Calu3 (cell line): Measurements from ENCODE around the gene TSTD2. TPM values are rescaled to one million over a fixed set of nuclear protein-coding genes. Genes with fewer than 3 reads are reported as not detected.

ENCODE experiments used
- BruUV-seq: library from RNA; stranded (reverse); fragments of 400-500 nt; replicated peaks from 2 replicates; lab custom pipeline; 2021; lab: Mats Ljungman, UMichigan
- CTCF ChIA-PET: fragments of 300-600 bp; sonication (Branson Sonifier 250); formaldehyde crosslinking; loops from one replicate; lab custom pipeline; 2022; ENCODE audit warnings: antibody characterized with exemption; lab: Charles Lee
- DNase-seq: peaks from one replicate; pipeline ENCODE4 v3.0.0; 2022
- H3K27ac Mint-ChIP-seq: one replicate; pipeline ENCODE4 v1.8.0; 2022; ENCODE audit warnings: mixed read lengths; ENCODE audit not compliant: unreplicated experiment
- H3K27me3 Mint-ChIP-seq: one replicate; pipeline ENCODE4 v1.8.0; 2022; ENCODE audit warnings: mixed read lengths; ENCODE audit not compliant: unreplicated experiment
- H3K36me3 Mint-ChIP-seq: one replicate; pipeline ENCODE4 v1.8.0; 2022; ENCODE audit warnings: mild to moderate bottlenecking, moderate library complexity, mixed read lengths; ENCODE audit not compliant: insufficient read depth, unreplicated experiment
- H3K4me1 Mint-ChIP-seq: one replicate; pipeline ENCODE4 v1.8.0; 2022; ENCODE audit warnings: mild to moderate bottlenecking, low read depth, mixed read lengths; ENCODE audit not compliant: unreplicated experiment
- H3K4me3 Mint-ChIP-seq: one replicate; pipeline ENCODE4 v1.8.0; 2022; ENCODE audit warnings: mild to moderate bottlenecking, low read depth, moderate library complexity, mixed read lengths; ENCODE audit not compliant: unreplicated experiment
- H3K9me3 Mint-ChIP-seq: one replicate; pipeline ENCODE4 v1.8.0; 2022; ENCODE audit warnings: low read depth, mixed read lengths; ENCODE audit not compliant: unreplicated experiment
- intact Hi-C: fragments of 100-400 bp; cut with micrococcal nuclease; formaldehyde crosslinking; loops from one replicate; pipeline ENCODE4 v1.10.0; 2022; ENCODE audit not compliant: unreplicated experiment
- total RNA-seq: library from RNA; stranded (reverse); gene quantifications from 2 replicates; pipeline ENCODE4 v1.2.3, GENCODE V29; 2022
- TF ChIP-seq, protein P1 (sequence below): fragments of 200-600 bp; IDR thresholded peaks from one replicate; pipeline ENCODE4 v1.8.0; 2022; ENCODE audit warnings: antibody characterized with exemption; ENCODE audit not compliant: unreplicated experiment

TSTD2 gene
- total RNA-seq, 1 experiment from 2014 or later, result 12.6 TPM

DNA sequence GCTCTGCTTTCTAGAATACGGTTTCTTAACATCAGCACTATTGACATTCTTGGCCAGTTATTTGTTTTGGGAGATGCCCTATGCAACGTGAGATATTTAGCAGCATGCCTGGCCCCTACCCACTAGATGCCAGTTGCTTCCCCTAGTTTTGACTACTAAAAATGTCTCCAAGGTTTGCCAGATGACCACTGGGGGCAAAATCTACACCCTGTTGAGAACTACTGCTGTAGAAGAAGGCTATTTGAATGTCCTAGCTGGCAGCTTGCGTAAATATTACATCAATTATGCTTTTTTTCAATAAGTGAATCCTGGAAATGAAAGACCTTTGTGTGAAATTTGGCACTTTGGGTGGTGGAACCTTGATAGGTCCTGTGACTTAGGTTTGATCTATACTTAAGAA is 5.5 kb upstream of the TSTD2 start:
- no peak overlapping the region for H3K27ac Mint-ChIP-seq
- H3K27me3 Mint-ChIP-seq, result no peaks in the 10 kb centered on the region
- H3K36me3 Mint-ChIP-seq, result peaks cover 32% of the 10 kb centered on the region
- no peak for DNase-seq
- H3K9me3 Mint-ChIP-seq, result no peaks in the 10 kb centered on the region
- no TSS peak for BruUV-seq
- CTCF ChIA-PET, result no interaction called here
- intact Hi-C loops, result no loop called here
- H3K4me1 Mint-ChIP-seq, result peaks cover 20% of the 10 kb centered on the region
- TF ChIP-seq, protein P1, sequence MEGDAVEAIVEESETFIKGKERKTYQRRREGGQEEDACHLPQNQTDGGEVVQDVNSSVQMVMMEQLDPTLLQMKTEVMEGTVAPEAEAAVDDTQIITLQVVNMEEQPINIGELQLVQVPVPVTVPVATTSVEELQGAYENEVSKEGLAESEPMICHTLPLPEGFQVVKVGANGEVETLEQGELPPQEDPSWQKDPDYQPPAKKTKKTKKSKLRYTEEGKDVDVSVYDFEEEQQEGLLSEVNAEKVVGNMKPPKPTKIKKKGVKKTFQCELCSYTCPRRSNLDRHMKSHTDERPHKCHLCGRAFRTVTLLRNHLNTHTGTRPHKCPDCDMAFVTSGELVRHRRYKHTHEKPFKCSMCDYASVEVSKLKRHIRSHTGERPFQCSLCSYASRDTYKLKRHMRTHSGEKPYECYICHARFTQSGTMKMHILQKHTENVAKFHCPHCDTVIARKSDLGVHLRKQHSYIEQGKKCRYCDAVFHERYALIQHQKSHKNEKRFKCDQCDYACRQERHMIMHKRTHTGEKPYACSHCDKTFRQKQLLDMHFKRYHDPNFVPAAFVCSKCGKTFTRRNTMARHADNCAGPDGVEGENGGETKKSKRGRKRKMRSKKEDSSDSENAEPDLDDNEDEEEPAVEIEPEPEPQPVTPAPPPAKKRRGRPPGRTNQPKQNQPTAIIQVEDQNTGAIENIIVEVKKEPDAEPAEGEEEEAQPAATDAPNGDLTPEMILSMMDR, result no peak
- H3K4me3 Mint-ChIP-seq, result no peak overlapping the region

DNA sequence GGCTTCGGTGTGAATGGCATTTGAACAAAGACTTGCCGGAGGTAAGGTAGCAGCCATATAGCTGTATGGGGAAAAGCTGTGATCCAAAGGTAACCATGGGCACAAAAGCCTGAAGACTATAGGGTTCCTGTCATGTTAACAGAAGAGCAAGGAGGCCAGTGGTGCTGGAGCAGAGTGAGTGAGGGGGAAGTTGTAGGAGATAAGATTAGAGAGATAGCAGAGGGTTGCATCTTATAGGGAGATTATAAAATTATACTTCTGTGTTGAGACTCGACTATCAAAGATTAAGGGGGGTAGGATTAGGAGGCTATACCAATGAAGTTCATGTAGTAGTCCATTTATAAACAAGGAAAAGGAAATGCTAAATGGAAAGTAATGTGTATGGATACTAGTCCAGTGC is 3.7 kb upstream of the TSTD2 start:
- Mint-ChIP-seq H3K36me3 (peaks cover 45% of the 10 kb centered on the region), H3K27ac (no peak overlapping the region), H3K4me1 (peaks cover 20% of the 10 kb centered on the region), H3K9me3 (no peaks in the 10 kb centered on the region), H3K4me3 (no peak overlapping the region), H3K27me3 (no peaks in the 10 kb centered on the region)
- TF ChIP-seq, protein P1, result no peak
- no peak for DNase-seq
- no TSS peak for BruUV-seq
- CTCF ChIA-PET, result interaction anchor here (0.7 kb wide), 1 partner anchor 13 kb away, joined by 4 read pairs; no protein-coding TSS in a partner anchor
- intact Hi-C loops, result no loop called here

DNA sequence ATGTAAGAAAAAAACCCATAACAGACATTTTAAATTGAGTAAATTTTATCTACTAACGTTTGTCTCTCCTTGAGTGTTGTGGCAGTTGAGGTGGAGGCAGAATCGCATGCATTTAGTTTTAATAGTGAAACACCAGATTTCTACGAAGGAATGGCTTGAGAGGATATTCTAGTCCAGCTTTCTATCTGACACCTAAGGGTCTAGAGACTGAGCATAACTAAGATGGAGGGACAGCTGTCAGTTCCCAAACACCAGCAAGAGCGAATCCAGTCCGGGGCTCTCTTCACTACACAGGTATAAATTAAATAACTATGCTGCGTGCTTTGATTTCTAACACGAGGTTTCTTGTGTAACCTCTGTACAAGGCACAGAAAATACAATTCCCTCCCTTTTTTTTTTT is 1.9 kb upstream of the TSTD2 start:
- intact Hi-C loops, result no loop called here
- Mint-ChIP-seq H3K4me1 (peaks cover 24% of the 10 kb centered on the region), H3K9me3 (no peaks in the 10 kb centered on the region), H3K27ac (peak overlapping the region; percentile 100), H3K36me3 (peaks cover 41% of the 10 kb centered on the region), H3K27me3 (no peaks in the 10 kb centered on the region), H3K4me3 (peak overlapping the region; percentile 99)
- CTCF ChIA-PET, result no interaction called here
- TF ChIP-seq, protein P1, result no peak
- no TSS peak for BruUV-seq
- DNase-seq, result no peak

DNA sequence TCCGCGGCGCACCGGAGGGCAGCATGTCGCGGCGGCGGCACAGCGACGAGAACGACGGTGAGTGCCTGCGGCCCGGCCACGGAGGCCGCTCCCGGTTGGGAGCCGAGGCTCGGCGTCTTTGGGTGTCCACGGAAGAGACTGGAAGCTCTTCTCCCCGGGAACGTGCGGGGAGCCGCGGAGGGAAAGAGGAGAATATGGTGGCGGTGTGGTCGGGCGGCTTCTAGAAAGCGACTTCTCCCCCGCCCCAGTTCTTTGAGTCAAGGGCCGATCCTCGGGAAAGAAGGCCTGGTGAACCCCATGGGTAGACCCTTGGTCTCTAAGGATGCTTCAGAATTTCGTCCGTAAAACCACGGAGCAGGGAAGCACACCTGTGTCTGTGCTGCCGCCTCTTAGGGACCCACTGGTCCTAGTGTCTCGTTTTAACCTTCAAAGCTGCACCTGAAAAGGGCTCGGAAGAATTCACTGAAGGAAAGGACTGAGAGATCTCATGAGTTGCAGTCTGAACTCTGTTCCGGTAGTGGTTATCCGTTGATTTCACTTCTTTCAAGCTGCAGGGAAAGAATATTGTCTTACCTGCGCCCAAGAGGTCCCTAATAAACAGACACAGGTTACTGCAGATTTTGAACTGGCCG is 807 bp upstream of the TSTD2 start:
- Mint-ChIP-seq H3K9me3 (no peaks in the 10 kb centered on the region), H3K27me3 (no peaks in the 10 kb centered on the region), H3K4me3 (peak overlapping the region; percentile 99), H3K27ac (peak overlapping the region; percentile 100), H3K36me3 (peaks cover 41% of the 10 kb centered on the region), H3K4me1 (peaks cover 29% of the 10 kb centered on the region)
- TF ChIP-seq, protein P1, result no peak
- no peak for DNase-seq
- intact Hi-C loops, result no loop called here
- CTCF ChIA-PET, result interaction anchor here (1.2 to 1.5 kb wide), 3 partner anchors 18 to 267 kb away, joined by 3 to 4 read pairs (median 3); no protein-coding TSS in a partner anchor
- BruUV-seq, result no TSS peak
